Raji (cell line): ENCODE results near the gene RAPGEF4.

Experiments
- POLR2A ChIP-seq: IDR thresholded peaks from 2 replicates; pipeline ENCODE4 v1.6.1; 2011; ENCODE audit warnings: low read depth, low read length, control low read depth; ENCODE audit not compliant: insufficient read depth

Gene RAPGEF4

GRCh38 chr2:172822585-172822984 lies 86.9 kb downstream of the RAPGEF4 start:
- no peak for TF ChIP-seq POLR2A

DNA sequence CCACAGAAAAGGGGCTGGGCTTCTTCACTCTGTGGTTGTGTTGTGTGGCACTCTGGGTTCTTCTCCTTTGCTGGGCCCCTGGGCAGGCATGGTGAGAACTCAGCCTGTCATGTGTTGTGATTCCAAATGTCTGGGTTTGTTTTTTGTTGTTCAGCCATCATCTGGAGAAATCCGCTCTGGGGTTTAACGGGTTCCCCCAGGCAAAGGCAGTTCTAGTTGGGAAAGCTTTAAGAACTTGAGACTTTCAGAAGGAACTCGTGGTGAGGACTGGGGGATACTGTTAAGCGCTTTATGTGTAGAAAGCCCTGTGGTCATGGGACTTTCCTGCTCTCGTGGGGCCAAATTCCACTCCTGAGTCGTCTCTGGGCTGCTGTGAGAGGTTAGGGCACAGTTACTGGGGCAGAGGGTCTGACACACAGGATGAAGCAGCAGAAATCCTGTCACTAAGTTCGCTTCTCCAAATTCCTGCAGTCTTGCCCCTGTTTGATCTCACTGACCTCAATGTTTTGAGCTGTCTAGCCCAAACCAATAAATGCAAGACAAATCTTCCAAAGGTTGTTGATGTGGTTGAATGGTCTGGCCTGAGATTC lies 87.7 kb downstream of the RAPGEF4 start:
- no peak for TF ChIP-seq POLR2A

DNA sequence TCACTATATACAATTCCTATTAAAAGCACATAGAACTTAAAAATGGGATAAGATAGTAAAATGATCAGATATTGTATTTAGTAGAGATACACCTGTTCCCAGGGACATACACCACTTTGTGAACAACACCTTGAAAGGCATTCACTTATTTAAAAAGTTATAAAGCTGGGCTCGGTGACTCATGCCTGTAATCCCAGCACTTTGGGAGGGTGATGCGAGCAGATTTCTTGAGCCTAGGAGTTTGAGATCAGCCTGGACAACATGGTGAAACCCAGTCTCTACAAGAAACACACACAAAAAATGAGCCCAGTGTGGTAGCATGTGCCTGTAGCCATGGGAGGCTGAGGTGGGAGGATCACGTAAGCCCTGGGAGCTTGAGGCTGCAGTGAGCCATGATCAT lies 90.9 kb downstream of the RAPGEF4 start:
- TF ChIP-seq POLR2A = no peak

DNA sequence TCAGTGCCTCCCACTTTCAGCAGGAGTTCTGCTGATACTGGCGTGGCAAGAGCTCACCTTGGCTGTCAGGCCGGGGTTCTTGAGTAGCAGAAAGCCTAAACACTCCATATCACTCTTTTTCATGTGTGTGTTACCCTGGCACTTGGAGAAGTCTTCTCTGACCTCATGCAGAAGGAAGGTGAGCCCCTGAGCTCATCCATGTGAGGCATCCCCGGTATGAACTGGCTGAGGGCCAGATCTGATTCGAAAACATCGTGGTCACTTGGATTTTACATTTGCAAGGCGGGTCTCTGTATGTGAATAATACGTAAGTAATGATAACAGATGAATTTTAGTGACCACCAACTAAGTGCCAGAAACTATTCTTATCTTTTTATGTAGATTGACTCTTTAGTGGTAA lies 93.6 kb downstream of the RAPGEF4 start:
- no peak for TF ChIP-seq POLR2A

GRCh38 chr2:172830482-172830881 lies 94.8 kb downstream of the RAPGEF4 start:
- TF ChIP-seq POLR2A = no peak

- no peak for TF ChIP-seq POLR2A
Measured at GRCh38 chr2:172833898-172834297, 98.3 kb downstream of the RAPGEF4 start.

DNA sequence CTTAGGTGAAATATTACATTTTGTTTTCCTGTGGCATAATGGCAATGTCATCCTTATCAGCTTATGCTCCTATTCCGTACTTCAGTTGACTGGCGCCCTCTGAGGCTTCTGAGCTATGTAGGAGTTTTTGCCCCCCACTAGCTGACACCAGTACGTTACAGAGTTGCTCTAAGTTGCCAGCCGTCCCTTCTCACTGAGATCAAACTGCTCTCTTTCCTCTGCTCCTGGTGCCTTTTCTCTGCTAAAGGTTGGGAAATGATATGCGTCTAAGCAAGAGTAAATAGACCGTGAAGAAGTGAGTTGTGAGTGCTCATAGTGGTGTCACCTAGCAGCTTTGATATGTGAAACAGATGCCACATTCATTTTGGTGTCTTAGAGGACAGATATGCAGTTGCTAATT lies 99.2 kb downstream of the RAPGEF4 start:
- TF ChIP-seq POLR2A = no peak

- no peak for TF ChIP-seq POLR2A
Measured at GRCh38 chr2:172836347-172836821, 100.7 kb downstream of the RAPGEF4 start.

DNA sequence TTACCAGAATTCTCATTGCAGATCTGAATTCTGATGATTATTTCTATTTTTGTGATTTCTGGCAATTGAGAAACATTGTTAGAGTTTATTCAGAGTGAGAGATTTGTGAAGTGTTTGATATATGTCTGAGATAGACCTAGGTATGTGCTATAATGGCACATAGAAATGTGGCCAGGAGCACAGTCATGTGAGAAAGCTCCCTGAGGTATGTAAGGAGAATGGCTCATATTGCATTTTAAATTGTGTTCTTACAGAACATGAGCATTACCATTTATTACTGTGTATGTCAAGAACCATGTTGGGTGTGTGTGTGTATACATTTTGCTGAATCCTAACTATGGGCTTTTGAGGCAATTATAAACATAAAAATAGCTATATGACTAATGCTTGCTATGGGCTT lies 101.2 kb downstream of the RAPGEF4 start:
- TF ChIP-seq POLR2A = no peak

DNA sequence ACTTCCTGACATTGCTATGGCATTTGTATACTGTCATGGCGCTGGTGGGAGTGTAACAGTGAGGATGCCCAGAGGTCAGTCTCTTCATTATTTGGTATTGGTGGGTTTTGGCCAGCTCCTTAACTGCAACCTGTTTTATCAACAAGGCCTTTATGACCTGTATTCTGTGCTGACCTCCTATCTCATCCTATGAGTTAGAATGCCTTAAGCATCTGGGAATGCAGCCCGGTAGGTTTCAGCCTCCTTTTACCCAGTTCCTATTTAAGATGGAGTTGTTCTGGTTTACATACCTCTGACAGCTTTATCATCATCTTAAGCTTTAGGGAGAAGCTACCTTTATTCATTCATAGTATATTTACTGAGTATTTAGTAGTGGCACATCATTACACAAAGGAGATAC lies 103.8 kb downstream of the RAPGEF4 start:
- TF ChIP-seq POLR2A = no peak

GRCh38 chr2:172842511-172843265 lies 107.0 kb downstream of the RAPGEF4 start:
- no peak for TF ChIP-seq POLR2A

DNA sequence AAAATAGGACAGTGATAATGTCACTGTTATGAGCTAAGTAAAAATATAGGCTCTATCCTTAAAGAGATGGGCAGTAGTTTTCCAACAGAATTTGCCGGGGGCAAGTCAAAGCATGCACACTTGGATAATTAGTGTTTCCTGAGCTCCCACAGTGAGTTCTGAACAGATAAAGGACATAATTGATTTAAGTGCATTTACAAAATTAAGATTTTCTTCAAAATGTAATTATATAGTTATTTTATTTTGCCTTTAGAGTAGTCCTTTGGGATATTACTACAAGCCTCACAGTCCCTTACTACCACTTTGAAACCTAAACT lies 107.6 kb downstream of the RAPGEF4 start:
- TF ChIP-seq POLR2A = no peak

DNA sequence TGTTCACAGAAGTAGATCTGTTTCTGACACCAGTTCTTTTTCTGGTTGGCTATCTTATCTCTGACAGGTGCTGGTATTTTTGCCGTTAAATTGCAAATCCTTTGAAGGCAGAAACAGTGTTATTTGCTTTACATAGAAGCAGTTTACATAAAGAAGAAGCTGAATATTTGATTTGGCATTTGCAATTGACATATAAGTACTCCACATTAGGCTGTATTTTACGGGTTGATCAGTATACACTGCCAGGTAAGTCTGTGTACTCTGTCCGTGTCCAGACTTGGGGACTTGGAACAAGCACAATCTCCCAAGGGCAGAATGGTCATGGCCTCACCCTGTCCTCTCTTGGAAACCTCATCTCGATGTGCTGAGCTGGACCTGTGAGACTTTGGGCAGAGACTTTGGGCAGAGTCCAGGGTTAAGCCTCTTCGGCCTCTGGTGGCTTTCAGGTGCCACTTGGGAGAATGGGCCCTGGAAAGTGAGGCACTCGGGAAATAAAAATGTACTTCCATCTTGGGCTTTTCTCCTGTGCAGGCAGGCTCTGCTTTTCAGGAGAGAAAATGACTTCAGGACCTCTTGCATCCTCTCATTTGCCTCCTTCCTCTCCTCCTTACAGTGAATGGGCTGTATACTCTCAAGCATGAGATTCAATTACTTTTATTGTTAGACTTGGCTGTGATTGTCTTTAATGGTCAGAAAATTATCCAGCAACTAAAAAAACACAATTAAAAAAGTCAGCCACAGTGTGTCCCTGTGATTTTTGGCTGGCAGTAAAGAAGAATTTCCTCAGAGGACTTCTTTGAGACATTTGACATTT lies 108.5 kb downstream of the RAPGEF4 start:
- no peak for TF ChIP-seq POLR2A

DNA sequence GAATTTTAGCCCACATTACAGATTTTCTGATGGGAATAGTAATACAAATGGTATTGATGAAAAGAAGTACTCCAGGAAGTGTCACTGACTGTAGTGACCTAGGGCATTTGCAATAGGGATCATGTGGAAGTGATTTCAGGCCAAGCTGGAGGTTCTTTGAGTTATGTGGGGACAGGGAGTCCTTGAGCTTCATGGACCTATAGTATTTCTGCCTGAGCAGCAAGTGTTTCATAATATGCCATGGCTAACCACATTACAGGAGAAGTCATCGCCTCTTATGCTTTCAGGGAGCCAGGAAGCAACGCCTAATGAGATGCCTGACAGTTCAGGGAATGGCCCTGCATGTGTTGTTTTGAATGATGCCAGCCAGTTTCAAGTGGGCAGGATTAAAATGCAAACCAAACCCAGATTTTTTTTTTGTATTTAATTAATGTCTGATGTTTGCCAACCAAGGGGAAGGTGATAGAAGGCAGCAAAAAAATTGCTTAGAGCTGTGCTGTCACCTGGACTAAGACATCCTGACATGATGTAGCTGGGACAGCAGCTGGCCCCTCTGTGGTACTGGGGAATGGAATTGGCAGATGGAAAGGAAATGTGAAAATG lies 109.5 kb downstream of the RAPGEF4 start:
- TF ChIP-seq POLR2A = no peak

- TF ChIP-seq POLR2A = no peak
Measured at GRCh38 chr2:172846551-172846950, 110.9 kb downstream of the RAPGEF4 start.

DNA sequence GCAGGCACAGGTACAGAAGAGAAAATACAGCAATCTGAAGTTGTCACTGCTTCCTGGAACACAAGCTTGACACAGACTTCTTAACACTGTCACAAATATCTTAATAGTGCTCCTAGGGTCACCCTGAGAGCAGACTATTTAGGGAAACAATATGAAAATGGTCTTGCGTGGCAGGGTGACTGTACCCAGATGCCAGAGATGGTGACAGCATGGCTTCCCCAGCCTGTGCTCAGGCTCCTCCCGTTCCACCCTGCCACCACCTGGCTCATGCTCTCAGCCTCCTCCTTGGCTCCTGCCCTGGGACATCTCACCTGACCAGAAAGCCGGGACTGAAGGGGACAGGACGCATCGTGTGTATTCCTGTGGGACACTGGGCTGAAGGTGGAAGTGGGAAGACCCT lies 111.5 kb downstream of the RAPGEF4 start:
- TF ChIP-seq POLR2A = no peak

DNA sequence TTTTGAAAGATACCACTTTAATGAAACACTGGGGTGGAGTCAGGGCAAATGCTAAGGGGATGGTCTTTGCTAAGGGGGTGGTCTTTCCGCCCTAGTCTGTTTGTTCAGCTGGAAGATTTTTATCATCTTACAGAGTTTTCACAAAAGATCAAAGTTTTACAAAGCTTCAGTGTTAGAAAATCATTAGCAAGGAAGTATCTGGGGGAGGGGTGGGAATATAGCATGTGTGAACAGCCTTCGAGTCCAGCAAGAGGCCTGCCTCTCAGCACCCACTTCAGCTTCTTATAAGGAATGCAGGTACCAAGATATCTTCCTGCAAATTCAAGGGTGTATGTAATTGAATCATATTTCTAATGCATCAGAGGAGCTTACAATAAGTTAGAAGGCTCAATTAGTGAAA lies 112.9 kb downstream of the RAPGEF4 start:
- no peak for TF ChIP-seq POLR2A
